ENCODE measurements around the gene NPBWR2.

The NPBWR2 gene

GRCh38 chr20:64148581-64148980 lies 41.2 kb upstream of the NPBWR2 start:
- no peak overlapping the region for H3K27ac ChIP-seq (ENCODE audit: extremely low read depth, low read depth, low read length)
- H3K36me3 ChIP-seq (ENCODE audit: control insufficient read depth in 2 of 2, insufficient read depth in 1 of 2, low read length in 2 of 2) = no peaks in the 10 kb centered on the region
- CTCF ChIA-PET = no interaction called here
- TF ChIP-seq ZNF2 (tag by site-specific recombination; IDR thresholded peaks at IDR 0.05) (no peak), PRDM6 (tag by site-specific recombination; IDR thresholded peaks at IDR 0.05) (no peak), ZNF426 (tag by site-specific recombination; IDR thresholded peaks at IDR 0.05) (no peak), ZNF324 (tag by site-specific recombination; IDR thresholded peaks at IDR 0.05) (no peak)
- TF ChIP-seq, protein P1, sequence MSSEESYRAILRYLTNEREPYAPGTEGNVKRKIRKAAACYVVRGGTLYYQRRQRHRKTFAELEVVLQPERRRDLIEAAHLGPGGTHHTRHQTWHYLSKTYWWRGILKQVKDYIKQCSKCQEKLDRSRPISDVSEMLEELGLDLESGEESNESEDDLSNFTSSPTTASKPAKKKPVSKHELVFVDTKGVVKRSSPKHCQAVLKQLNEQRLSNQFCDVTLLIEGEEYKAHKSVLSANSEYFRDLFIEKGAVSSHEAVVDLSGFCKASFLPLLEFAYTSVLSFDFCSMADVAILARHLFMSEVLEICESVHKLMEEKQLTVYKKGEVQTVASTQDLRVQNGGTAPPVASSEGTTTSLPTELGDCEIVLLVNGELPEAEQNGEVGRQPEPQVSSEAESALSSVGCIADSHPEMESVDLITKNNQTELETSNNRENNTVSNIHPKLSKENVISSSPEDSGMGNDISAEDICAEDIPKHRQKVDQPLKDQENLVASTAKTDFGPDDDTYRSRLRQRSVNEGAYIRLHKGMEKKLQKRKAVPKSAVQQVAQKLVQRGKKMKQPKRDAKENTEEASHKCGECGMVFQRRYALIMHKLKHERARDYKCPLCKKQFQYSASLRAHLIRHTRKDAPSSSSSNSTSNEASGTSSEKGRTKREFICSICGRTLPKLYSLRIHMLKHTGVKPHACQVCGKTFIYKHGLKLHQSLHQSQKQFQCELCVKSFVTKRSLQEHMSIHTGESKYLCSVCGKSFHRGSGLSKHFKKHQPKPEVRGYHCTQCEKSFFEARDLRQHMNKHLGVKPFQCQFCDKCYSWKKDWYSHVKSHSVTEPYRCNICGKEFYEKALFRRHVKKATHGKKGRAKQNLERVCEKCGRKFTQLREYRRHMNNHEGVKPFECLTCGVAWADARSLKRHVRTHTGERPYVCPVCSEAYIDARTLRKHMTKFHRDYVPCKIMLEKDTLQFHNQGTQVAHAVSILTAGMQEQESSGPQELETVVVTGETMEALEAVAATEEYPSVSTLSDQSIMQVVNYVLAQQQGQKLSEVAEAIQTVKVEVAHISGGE (tag by site-specific recombination; conservative IDR thresholded peaks at IDR 0.05; ENCODE audit: low read depth) = no peak
- POLR2A ChIA-PET = no interaction called here
- no peaks in the 10 kb centered on the region for H3K9me3 ChIP-seq (ENCODE audit: control insufficient read depth, insufficient read depth, low read depth, low read length)
- no peaks in the 10 kb centered on the region for H3K4me1 ChIP-seq (ENCODE audit: control insufficient read depth, insufficient read depth, low read length)
- H3K4me3 ChIP-seq (ENCODE audit: low read depth, low read length) = no peak overlapping the region

GRCh38 chr20:64146936-64147477 lies 39.6 kb upstream of the NPBWR2 start:
- no peaks in the 10 kb centered on the region for H3K9me3 ChIP-seq (ENCODE audit: control insufficient read depth, insufficient read depth, low read depth, low read length)
- ChIA-PET POLR2A (no interaction called here), CTCF (no interaction called here)
- TF ChIP-seq ZNF521 (tag by site-specific recombination; IDR thresholded peaks at IDR 0.05) = no peak
- TF ChIP-seq ZNF707 (tag by site-specific recombination; IDR thresholded peaks at IDR 0.05) = no peak
- no peak for TF ChIP-seq ZXDB (tag by site-specific recombination; IDR thresholded peaks at IDR 0.05)
- no peak for TF ChIP-seq ZSCAN5A (tag by site-specific recombination; IDR thresholded peaks at IDR 0.05)
- no peak for TF ChIP-seq ZNF529 (tag by site-specific recombination; IDR thresholded peaks at IDR 0.05; ENCODE audit: insufficient replicate concordance)
- TF ChIP-seq, protein P2, sequence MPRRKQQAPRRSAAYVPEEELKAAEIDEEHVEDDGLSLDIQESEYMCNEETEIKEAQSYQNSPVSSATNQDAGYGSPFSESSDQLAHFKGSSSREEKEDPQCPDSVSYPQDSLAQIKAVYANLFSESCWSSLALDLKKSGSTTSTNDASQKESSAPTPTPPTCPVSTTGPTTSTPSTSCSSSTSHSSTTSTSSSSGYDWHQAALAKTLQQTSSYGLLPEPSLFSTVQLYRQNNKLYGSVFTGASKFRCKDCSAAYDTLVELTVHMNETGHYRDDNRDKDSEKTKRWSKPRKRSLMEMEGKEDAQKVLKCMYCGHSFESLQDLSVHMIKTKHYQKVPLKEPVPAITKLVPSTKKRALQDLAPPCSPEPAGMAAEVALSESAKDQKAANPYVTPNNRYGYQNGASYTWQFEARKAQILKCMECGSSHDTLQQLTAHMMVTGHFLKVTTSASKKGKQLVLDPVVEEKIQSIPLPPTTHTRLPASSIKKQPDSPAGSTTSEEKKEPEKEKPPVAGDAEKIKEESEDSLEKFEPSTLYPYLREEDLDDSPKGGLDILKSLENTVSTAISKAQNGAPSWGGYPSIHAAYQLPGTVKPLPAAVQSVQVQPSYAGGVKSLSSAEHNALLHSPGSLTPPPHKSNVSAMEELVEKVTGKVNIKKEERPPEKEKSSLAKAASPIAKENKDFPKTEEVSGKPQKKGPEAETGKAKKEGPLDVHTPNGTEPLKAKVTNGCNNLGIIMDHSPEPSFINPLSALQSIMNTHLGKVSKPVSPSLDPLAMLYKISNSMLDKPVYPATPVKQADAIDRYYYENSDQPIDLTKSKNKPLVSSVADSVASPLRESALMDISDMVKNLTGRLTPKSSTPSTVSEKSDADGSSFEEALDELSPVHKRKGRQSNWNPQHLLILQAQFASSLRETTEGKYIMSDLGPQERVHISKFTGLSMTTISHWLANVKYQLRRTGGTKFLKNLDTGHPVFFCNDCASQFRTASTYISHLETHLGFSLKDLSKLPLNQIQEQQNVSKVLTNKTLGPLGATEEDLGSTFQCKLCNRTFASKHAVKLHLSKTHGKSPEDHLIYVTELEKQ (tag by site-specific recombination; IDR thresholded peaks at IDR 0.05; ENCODE audit: borderline replicate concordance) = no peak
- TF ChIP-seq AEBP2 (tag by site-specific recombination; IDR thresholded peaks at IDR 0.05; ENCODE audit: borderline replicate concordance) = no peak
- no peak for TF ChIP-seq KLF10 (tag by site-specific recombination; IDR thresholded peaks at IDR 0.05)
- TF ChIP-seq ZNF23 (tag by site-specific recombination; IDR thresholded peaks at IDR 0.05; ENCODE audit: borderline replicate concordance) = no peak
- no peak for TF ChIP-seq ZNF211 (tag by site-specific recombination; IDR thresholded peaks at IDR 0.05; ENCODE audit: low read depth)
- TF ChIP-seq PRDM6 (tag by site-specific recombination; IDR thresholded peaks at IDR 0.05) = no peak
- TF ChIP-seq, protein P3, sequence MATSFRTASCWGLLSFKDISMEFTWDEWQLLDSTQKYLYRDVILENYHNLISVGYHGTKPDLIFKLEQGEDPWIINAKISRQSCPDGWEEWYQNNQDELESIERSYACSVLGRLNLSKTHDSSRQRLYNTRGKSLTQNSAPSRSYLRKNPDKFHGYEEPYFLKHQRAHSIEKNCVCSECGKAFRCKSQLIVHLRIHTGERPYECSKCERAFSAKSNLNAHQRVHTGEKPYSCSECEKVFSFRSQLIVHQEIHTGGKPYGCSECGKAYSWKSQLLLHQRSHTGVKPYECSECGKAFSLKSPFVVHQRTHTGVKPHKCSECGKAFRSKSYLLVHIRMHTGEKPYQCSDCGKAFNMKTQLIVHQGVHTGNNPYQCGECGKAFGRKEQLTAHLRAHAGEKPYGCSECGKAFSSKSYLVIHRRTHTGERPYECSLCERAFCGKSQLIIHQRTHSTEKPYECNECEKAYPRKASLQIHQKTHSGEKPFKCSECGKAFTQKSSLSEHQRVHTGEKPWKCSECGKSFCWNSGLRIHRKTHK (tag by site-specific recombination; IDR thresholded peaks at IDR 0.05) = no peak
- TF ChIP-seq ZNF530 (tag by site-specific recombination; IDR thresholded peaks at IDR 0.05; ENCODE audit: low read depth) = no peak
- no peak for TF ChIP-seq BCL11B (tag by site-specific recombination; IDR thresholded peaks at IDR 0.05; ENCODE audit: low read depth)

More at GRCh38 chr20:64146936-64147477, 39.6 kb upstream of the NPBWR2 start:
- Histone ChIP-seq H3K27ac (ENCODE audit: extremely low read depth, low read depth, low read length) (no peak overlapping the region), H3K36me3 (ENCODE audit: control insufficient read depth in 2 of 2, insufficient read depth in 1 of 2, low read length in 2 of 2) (no peaks in the 10 kb centered on the region), H3K4me3 (ENCODE audit: low read depth, low read length) (no peak overlapping the region), H3K4me1 (ENCODE audit: control insufficient read depth, insufficient read depth, low read length) (no peaks in the 10 kb centered on the region)
